Astrocyte (in vitro differentiated cells and primary cell): ENCODE measurements around the gene TUSC1.
"Not testable (repeated sequence)": the region's sequence is repeated elsewhere in the genome, so short reads cannot be mapped to it uniquely, and the experiment has no call there.

Experiments used
- CTCF ChIP-seq: IDR thresholded peaks from 2 replicates; pipeline ENCODE4 v1.5.1; 2011; ENCODE audit warnings: low read depth, mild to moderate bottlenecking, inconsistent platforms, low read length, moderate library complexity; ENCODE audit not compliant: insufficient read depth
- EZH2 ChIP-seq: IDR thresholded peaks from 2 replicates; pipeline ENCODE4 v1.6.1; 2012; ENCODE audit warnings: mild to moderate bottlenecking, low read length, inconsistent platforms; ENCODE audit not compliant: insufficient read depth

- not testable (repeated sequence) for TF ChIP-seq CTCF, EZH2
These were observed 2.4 kb downstream of the TUSC1 start for GRCh38 chr9:25675858-25676257.
